ENCODE results near the gene DHX34.

DNA sequence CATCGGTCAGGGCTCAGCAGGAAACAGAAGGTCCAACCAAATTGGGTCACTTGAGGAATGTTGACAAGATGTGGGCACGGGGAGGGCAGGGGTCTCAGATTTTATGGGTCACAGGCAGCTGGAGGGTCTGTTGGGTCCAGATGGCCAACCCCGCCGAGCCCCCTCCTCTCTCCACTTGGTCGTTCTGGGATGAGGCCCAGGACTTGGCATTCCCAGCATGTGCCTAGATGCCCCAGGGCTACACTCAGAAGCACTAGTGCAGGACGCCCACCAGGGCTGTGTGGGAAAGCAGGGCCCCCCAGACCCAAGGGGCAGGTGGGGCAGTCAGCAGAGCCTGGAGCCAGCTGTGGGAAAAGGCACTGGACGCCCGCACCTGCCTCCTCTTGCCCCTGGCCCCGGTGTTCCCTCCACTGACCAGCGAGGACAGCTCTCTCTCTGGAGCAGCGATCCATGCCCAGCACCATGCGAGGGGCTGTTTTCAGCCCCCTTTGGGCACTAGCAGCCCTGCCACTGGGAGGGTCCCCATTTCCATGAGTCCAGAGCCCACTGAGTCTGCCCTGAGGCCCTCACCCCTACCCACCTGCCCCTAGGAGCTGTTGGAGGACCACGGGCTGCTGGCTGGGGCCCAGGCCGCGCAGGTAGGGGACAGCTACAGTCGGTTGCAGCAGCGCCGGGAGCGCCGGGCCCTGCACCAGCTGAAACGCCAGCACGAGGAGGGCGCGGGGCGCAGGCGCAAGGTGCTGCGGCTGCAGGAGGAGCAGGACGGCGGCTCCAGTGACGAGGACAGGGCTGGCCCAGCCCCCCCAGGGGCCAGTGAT lies 26.0 kb downstream of the DHX34 start:
- TF ChIP-seq POLR2A (IDR thresholded peaks at IDR 0.05): no peak
- TF ChIP-seq, protein P1, sequence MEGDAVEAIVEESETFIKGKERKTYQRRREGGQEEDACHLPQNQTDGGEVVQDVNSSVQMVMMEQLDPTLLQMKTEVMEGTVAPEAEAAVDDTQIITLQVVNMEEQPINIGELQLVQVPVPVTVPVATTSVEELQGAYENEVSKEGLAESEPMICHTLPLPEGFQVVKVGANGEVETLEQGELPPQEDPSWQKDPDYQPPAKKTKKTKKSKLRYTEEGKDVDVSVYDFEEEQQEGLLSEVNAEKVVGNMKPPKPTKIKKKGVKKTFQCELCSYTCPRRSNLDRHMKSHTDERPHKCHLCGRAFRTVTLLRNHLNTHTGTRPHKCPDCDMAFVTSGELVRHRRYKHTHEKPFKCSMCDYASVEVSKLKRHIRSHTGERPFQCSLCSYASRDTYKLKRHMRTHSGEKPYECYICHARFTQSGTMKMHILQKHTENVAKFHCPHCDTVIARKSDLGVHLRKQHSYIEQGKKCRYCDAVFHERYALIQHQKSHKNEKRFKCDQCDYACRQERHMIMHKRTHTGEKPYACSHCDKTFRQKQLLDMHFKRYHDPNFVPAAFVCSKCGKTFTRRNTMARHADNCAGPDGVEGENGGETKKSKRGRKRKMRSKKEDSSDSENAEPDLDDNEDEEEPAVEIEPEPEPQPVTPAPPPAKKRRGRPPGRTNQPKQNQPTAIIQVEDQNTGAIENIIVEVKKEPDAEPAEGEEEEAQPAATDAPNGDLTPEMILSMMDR (IDR thresholded peaks at IDR 0.05): no peak
- TF ChIP-seq POLR2AphosphoS5 (IDR thresholded peaks at IDR 0.05): no peak
